Activated naive CD4-positive, alpha-beta T cell treated with anti-CD3 and anti-CD28 coated beads, Interleukin-2, amount 50 U/mL, for 72 hours (primary cell): ENCODE results near the gene VIPR2. TPM values are rescaled to one million over a fixed set of nuclear protein-coding genes. Genes with fewer than 3 reads are reported as not detected.

ENCODE experiments used
- ATAC-seq, 2 donors: fragments of 150-1000 bp; cut with Tn5 transposase; 2 replicates each; pipeline ENCODE4 v1.10.0; 2021; ENCODE audit warnings: mild to moderate bottlenecking in 2 of 2, moderate library complexity in 2 of 2
- DNase-seq, 2 donors: peaks; one replicate each; pipeline ENCODE4 v3.0.0; 2021 to 2022; ENCODE audit warnings: low spot score in 2 of 2
- H3K27ac Mint-ChIP-seq, 2 donors: one replicate each; pipeline ENCODE4 v1.8.0; 2022; ENCODE audit warnings: mild to moderate bottlenecking in 2 of 2, mixed read lengths in 2 of 2
- H3K36me3 Mint-ChIP-seq, 2 donors: one replicate each; pipeline ENCODE4 v1.8.0; 2022; ENCODE audit warnings: mixed read lengths in 2 of 2
- H3K9me3 Mint-ChIP-seq, 2 donors: one replicate each; pipeline ENCODE4 v1.8.0; 2022; ENCODE audit warnings: mixed read lengths in 2 of 2
- total RNA-seq, 2 donors: library from RNA; stranded (reverse); gene quantifications; one replicate each; pipeline ENCODE4 v1.2.3, GENCODE V29; 2022

Gene VIPR2
- total RNA-seq, 2 donors from 2014 or later = 0.55 to 1.8 TPM

- ATAC-seq (no peak), DNase-seq (peak in 1 of 2 donors; percentile 25)
- no peak overlapping the region for H3K27ac Mint-ChIP-seq
- H3K9me3 Mint-ChIP-seq = no peaks in the 10 kb centered on the region
- no peaks in the 10 kb centered on the region for H3K36me3 Mint-ChIP-seq
Measured at GRCh38 chr7:159039716-159040115, 105.0 kb downstream of the VIPR2 start.

GRCh38 chr7:159038066-159038465 lies 106.6 kb downstream of the VIPR2 start:
- Mint-ChIP-seq H3K27ac (no peak overlapping the region), H3K9me3 (no peaks in the 10 kb centered on the region), H3K36me3 (no peaks in the 10 kb centered on the region)
- peak in 1 of 2 donors; percentile 25 for DNase-seq
- ATAC-seq = no peak

DNA sequence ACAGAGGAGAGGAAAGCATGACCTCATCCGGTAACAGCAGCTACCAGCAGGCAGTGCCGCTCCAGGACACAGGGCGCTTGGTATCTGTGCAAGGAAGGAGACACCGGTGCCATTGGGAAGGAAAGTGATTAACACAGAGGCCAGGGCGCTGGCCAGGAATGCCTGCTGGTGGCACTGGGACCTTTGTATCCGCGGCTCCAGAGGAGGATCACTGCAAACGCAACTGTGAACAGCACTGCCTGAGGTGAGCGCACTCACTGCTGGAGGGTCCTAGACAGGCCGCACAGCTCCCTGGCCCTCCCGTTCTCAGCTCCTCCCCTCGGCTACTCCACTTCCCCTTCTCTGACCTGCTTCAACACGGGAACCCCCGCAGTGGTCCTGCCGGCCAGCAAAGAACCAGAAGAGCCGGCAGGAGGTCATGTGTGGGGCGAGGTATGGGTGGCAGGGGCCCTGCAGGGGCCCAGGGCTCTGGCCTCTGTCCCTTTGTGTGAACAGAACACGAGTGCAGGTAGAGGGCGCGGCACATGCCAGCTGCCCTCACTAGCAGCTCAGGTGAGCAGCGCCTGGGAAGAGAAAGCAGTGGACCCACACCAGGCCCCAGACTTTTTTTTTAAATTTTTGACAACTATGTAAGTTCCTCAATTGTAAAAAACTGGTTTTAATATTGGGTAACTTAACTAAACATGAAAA lies 107.6 kb downstream of the VIPR2 start:
- no peak for ATAC-seq
- H3K27ac Mint-ChIP-seq = no peak overlapping the region
- H3K9me3 Mint-ChIP-seq = no peaks in the 10 kb centered on the region
- DNase-seq = no peak
- no peaks in the 10 kb centered on the region for H3K36me3 Mint-ChIP-seq

GRCh38 chr7:159035571-159036073 lies 109.0 kb downstream of the VIPR2 start:
- DNase-seq = peak in 1 of 2 donors; percentile 35
- H3K27ac Mint-ChIP-seq = no peak overlapping the region
- H3K9me3 Mint-ChIP-seq = no peaks in the 10 kb centered on the region
- no peak for ATAC-seq
- H3K36me3 Mint-ChIP-seq = no peaks in the 10 kb centered on the region

DNA sequence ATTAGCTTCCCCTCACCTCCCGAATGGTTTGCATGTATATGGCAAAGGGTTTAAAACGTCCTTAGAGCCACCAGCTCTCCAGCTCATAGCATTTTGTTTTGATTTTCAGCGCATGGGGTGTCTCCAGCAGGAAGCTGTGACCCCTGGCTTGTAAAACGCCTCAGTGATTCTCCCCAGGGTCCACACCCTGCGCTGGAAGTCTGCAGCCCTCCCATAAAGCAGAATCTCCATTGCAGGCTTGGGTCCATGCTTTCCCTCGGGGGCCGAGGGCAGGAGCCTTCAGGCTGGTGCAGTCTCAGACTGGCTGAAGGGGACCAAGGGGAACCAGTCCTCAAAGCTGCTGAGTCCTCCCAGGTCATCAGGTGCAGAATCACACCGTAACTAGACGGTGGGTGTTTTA lies 109.7 kb downstream of the VIPR2 start:
- no peak for DNase-seq
- ATAC-seq = no peak
- Mint-ChIP-seq H3K27ac (no peak overlapping the region), H3K9me3 (no peaks in the 10 kb centered on the region), H3K36me3 (no peaks in the 10 kb centered on the region)

GRCh38 chr7:159034394-159034793 lies 110.3 kb downstream of the VIPR2 start:
- H3K9me3 Mint-ChIP-seq = no peaks in the 10 kb centered on the region
- no peak for DNase-seq
- no peak overlapping the region for H3K27ac Mint-ChIP-seq

DNA sequence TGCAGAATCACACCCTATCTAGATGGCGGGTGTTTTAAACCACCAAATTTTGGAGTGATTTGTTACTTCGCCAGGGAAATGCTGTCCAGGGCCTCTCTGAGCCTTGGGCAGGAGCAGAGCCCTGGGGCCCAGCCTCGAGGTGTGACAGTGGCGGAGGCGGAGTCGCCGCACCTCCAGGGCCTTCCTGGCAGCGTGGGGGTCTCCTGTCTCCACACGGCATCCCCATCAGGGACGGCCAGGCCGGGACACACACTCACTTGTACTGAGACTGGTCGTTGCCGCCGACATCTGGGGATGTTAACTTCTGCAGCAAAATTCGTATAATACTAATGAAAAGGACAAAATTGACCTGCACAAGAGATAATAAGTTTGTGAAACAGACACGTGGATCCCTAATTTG lies 110.7 kb downstream of the VIPR2 start:
- H3K36me3 Mint-ChIP-seq = no peaks in the 10 kb centered on the region
- peak in 1 of 2 donors; percentile 25 for DNase-seq
- ATAC-seq = no peak
- H3K27ac Mint-ChIP-seq = no peak overlapping the region
- no peaks in the 10 kb centered on the region for H3K9me3 Mint-ChIP-seq

More at GRCh38 chr7:159034394-159034793, 110.3 kb downstream of the VIPR2 start:
- no peaks in the 10 kb centered on the region for H3K36me3 Mint-ChIP-seq
- ATAC-seq = no peak

DNA sequence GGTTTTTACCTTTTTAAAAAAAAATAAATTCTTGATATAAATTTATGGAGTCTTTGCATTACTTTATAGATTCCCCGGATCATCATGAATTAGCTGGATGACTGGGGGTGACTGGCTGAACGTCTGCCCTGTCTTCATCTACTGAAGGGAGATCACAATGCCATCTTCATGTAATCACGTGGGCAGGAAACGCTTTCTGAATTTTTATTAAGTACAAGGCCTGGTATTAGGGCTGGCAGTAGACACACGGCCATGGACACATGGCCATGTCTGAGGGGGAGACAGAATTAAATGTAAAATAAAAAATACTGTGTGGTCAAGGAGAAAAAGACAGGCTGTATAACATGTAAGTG lies 111.2 kb downstream of the VIPR2 start:
- DNase-seq (no peak), ATAC-seq (no peak)
- no peak overlapping the region for H3K27ac Mint-ChIP-seq

DNA sequence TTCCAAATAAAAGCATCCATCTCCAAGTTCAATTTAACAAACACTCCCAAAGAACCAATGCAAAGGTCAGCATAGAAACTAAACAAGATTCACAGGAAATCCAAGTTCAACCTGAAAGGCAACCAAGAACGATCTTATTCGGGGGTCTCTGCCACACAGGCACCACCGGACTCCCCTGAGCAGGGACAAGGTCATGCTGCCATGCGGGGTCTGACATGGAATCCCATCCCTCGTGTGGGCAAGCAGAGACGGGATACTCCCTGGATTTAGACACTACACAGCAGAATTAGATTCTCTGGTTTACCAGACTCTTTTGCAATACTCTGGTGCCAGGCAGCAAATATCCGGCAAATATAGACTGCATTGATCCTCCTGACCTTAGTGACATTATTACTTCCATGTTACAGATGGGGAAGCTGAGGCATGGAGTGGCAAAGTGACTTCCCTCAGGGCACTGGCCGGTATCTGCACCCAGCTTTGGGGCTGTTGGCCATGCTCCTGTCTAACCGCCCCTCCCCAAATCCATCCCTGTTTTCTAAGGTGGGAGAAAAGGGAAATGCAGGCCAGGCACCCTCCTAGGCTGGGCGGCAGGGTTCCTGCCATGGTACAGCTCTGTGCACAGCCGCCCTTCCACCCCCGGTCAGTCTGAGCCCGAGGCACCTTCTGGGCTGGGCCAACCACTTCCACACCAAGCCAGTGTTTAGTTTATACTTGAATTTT lies 111.8 kb downstream of the VIPR2 start:
- Mint-ChIP-seq H3K27ac (no peak overlapping the region), H3K9me3 (no peaks in the 10 kb centered on the region), H3K36me3 (no peaks in the 10 kb centered on the region)
- no peak for DNase-seq
- ATAC-seq = no peak

More for the DNA sequence above, 111.2 kb downstream of the VIPR2 start:
- Mint-ChIP-seq H3K36me3 (no peaks in the 10 kb centered on the region), H3K9me3 (no peaks in the 10 kb centered on the region)

GRCh38 chr7:159032322-159032721 lies 112.3 kb downstream of the VIPR2 start:
- ATAC-seq = no peak
- no peaks in the 10 kb centered on the region for H3K9me3 Mint-ChIP-seq

GRCh38 chr7:159031750-159032149 lies 112.9 kb downstream of the VIPR2 start:
- DNase-seq (peak in 1 of 2 donors; percentile 37), ATAC-seq (no peak)
- H3K36me3 Mint-ChIP-seq = no peaks in the 10 kb centered on the region
- H3K9me3 Mint-ChIP-seq = no peaks in the 10 kb centered on the region
- no peak overlapping the region for H3K27ac Mint-ChIP-seq

More at GRCh38 chr7:159032322-159032721, 112.3 kb downstream of the VIPR2 start:
- Mint-ChIP-seq H3K27ac (no peak overlapping the region), H3K36me3 (no peaks in the 10 kb centered on the region)
- peak in 1 of 2 donors; percentile 45 for DNase-seq

GRCh38 chr7:159031135-159031701 lies 113.4 kb downstream of the VIPR2 start:
- DNase-seq = peak in 1 of 2 donors; percentile 45
- no peak for ATAC-seq
- H3K27ac Mint-ChIP-seq = no peak overlapping the region
- no peaks in the 10 kb centered on the region for H3K36me3 Mint-ChIP-seq
- H3K9me3 Mint-ChIP-seq = no peaks in the 10 kb centered on the region

GRCh38 chr7:159030490-159031134 lies 114.1 kb downstream of the VIPR2 start:
- Mint-ChIP-seq H3K27ac (no peak overlapping the region), H3K9me3 (no peaks in the 10 kb centered on the region), H3K36me3 (no peaks in the 10 kb centered on the region)
- DNase-seq (peak in 1 of 2 donors; percentile 53), ATAC-seq (peak; percentile 39 to 45)

GRCh38 chr7:159028508-159029401 lies 115.9 kb downstream of the VIPR2 start:
- no peaks in the 10 kb centered on the region for H3K9me3 Mint-ChIP-seq
- no peak overlapping the region for H3K27ac Mint-ChIP-seq
- DNase-seq (peak in 1 of 2 donors; percentile 47), ATAC-seq (no peak)
- H3K36me3 Mint-ChIP-seq = no peaks in the 10 kb centered on the region

DNA sequence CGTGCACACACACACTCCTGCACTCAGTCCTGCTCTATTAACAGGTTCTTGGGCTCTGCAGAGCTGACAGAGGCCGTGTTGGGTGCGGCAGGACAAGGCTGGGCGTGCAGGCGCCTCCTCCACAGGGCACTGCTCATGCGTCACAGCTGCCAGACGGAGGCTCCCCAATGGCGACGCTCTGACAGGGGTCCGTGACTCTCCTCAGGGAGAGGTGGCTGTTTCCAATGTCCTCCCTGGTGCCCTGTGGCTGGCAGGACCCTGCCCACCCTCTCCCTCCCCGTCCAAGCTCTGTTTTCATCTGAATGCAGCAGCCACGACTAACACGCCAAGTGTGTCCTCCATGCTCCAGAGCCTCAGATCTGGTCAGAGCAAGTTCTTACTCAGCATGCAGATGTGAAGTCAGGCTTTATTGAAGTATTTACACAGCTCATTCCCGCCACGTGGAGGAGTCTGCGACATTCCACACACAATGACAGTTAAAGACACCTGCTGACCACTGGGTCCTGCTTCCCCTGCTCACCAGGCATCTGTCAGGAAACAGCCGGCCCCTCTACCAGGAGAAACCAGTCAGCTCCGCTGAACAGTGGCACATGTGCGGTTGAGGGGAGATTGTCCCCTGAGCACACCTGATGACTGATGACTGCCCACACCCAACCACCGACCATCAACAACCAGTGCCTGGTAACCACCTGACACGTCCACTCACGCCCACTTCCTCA lies 116.7 kb downstream of the VIPR2 start:
- Mint-ChIP-seq H3K9me3 (no peaks in the 10 kb centered on the region), H3K27ac (no peak overlapping the region), H3K36me3 (no peaks in the 10 kb centered on the region)
- no peak for DNase-seq
- no peak for ATAC-seq
